Stimulated activated CD8-positive, alpha-beta memory T cell treated with anti-CD3 and anti-CD28 coated beads, Interleukin-7, amount 100 ng/mL, for 48 hours (primary cell): ENCODE measurements around the gene RTN3.

Source experiments
- DNase-seq, 2 donors: peaks; one replicate each; pipeline ENCODE4 v3.0.0-alpha.2; 2020; ENCODE audit warnings: low read depth in 1 of 2; ENCODE audit errors: extremely low read depth in 1 of 2

The RTN3 gene

DNA sequence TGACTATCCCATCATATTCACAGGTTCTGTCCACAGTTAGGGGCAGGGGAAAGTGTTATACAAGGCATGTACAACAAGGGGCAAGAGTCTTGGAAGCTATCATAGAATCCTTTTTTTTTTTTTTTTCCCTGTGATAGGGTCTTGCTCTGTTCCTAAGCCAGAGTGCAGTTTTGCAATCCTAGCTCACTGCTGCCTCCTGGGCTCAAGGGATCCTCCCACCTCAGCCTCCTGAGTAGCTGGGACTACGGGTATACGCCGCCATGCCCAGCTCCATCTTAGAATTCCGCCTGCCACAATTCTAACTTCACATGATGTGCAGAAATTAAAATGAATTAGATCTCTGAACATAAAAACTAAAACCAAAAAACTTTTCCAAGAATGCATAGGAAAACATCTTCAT, 55.6 kb downstream of the RTN3 start:
- no peak for DNase-seq

- DNase-seq: no peak
These were observed 56.4 kb downstream of the RTN3 start for GRCh38 chr11:63737718-63738117.

- peak in 1 of 2 donors; percentile 31 for DNase-seq
These were observed 57.5 kb downstream of the RTN3 start for GRCh38 chr11:63738720-63739360.

- DNase-seq: no peak
These were observed 64.2 kb downstream of the RTN3 start for GRCh38 chr11:63745304-63746170.

- DNase-seq: no peak
These were observed 65.7 kb downstream of the RTN3 start for GRCh38 chr11:63747011-63747410.

GRCh38 chr11:63749624-63750023, 68.3 kb downstream of the RTN3 start:
- no peak for DNase-seq

GRCh38 chr11:63756919-63757761, 75.8 kb downstream of the RTN3 start:
- no peak for DNase-seq

DNA sequence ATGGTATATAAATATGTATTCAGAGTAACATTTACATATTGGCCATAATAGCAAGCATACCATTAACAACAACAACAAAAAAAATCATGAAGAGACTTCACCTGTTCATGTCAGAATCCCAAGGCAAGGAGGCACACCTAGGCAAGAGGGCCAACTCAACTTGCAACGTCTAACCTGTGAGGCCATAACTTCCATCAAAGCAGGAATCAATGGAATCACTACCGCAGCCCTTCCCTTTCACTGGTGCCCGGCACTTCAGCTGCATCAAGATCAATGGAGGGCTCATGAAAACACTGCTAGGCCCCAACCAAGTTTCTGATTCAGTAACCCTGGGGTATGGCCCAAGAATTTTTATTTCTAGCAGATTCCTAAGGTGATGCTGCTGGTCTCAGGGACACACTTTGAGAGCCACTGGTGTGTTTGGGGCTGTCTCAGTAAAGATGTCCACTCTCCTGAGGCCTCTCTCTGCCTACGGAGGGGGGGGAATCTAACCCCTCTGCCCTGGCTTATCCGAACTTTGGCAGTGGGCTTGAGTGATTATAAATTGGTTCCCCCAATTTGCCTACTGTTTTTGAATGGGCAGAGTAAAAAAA, 79.3 kb downstream of the RTN3 start:
- DNase-seq: no peak

DNA sequence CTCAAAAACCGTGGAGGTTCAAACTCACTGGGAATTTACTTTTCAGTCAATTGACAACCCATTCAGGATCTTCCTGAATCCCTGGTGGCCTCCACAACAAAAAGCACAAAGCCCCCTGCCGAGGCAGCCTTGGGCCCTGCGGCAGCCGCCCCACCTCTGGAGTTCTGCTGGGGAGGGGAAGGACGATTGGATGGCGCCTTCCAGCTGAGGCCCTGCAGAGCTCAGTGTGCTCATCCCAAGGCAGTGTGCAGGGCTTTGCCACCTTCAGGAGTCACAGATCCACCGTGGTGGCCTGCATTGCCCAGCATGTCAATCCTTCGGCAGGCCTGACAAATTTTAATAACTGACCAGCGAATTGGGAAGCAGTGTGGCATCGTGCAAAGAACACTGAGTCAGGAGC, 79.9 kb downstream of the RTN3 start:
- DNase-seq: no peak

DNA sequence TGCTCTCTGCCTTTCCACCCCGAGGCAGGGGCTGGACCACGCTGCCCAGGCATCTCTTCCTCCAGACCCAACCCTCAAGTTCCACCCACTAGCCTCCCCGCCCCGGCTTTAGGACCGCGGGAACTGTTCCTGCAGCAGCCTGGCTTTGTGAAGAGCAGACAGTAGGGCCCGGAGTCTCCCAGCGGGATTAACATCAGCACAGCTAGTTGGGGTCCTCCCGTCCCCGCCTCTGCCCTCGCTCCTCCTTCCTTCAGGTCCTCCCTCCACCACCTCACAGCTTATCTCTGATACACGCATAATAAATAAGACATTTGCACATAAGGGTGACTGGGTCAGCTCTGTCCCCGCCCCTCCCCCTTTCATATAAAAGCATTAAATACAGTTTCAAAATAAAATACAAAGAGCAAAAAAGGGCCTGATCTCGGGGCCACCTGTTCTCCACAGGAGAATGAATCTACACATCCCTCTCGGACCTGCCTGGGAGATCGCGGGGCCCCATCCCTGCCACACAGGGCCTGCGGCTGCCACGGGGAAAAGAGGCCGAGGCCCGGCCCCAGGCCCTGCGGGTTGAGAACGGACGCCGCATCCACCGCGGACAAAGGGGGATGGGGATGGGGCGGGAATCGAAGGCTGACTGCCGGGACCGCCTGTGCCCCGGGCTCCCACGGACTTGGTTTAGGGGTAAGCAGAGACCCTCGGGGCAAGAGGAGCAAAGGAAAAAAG, 80.8 kb downstream of the RTN3 start:
- DNase-seq: no peak

DNA sequence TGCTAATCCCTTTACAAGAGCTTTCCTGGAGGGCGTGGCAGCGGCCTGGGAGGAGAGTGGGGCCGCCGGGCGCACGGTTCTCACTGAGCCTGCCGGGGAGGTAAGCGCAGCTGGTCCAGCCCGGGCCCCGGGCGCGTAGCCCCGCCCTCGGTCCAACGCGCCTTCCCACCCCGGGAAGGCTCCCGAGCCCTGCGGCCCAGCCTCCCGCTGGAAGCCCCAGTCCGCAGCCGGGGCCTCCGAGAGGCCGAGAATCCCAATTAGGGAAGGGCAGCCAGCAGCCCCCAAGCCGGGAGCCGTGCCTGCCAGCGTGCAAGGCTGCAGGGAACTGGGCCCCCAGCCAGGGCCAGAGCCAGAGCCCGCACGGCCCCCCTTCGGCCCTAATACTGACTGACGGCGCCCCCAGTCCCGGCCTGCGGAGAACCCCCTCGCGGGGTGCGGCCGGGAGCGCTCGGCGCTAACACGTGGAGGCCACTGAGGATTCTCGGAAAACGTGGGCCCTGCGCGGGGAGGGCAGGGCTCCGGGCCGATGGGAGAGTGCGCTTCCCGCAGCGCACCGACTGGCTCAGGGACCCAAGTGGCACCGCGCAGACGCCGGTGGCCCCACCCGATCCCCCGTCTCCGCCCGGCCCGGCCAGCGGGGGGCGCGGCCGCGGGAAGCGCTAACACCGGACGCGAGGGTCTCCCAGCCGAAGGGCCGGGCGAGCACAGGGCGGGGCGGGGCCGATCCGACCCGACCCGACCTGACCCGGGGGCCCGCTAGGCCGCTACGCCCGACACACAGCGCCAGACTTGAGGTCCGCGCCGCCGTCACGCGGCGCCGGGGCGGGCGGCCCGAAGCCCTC, 81.6 kb downstream of the RTN3 start:
- DNase-seq: no peak

DNA sequence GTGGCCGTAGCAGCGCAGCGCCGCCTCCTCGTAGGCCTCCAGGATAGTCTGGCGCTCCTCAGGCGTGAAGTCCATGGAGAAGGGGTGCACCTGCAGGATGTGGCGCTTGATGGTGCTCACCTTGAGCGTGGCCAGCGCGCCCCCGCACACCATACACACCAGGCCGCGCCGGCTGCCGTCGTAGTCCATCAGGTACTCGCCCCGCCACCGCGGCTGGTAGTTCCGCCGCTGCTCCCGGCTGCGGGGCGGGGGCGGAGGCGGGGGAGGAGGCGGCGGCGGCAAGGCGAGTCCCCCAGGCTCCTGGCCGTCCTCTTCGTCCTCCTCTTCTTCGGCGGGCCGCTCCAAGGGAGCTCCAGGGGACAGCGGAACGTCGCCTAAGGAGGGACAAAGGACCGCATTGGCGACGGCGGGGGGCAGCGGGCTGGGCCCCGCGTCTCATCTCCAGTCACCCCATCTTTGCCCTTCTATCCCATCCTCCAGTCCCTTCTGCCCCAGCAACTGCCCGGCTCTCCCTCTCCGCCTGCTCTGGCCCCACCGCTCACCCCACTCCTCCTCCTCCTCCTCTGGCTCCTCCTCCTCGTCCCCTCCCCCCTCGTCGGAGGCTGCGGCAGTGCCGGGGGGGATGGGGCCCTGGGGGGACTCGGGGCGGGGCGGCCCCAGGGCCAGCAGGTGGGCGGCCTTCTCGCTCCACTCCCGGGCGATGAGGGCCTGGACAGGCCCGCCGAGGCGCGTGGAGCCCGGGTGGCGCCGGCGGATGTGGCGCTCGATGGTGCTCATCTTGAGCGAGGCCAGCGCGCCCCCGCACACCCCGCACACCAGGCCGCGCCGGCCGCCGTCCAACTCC, 82.4 kb downstream of the RTN3 start:
- DNase-seq: no peak

- no peak for DNase-seq
These were observed 83.0 kb downstream of the RTN3 start for GRCh38 chr11:63764340-63764678.

DNA sequence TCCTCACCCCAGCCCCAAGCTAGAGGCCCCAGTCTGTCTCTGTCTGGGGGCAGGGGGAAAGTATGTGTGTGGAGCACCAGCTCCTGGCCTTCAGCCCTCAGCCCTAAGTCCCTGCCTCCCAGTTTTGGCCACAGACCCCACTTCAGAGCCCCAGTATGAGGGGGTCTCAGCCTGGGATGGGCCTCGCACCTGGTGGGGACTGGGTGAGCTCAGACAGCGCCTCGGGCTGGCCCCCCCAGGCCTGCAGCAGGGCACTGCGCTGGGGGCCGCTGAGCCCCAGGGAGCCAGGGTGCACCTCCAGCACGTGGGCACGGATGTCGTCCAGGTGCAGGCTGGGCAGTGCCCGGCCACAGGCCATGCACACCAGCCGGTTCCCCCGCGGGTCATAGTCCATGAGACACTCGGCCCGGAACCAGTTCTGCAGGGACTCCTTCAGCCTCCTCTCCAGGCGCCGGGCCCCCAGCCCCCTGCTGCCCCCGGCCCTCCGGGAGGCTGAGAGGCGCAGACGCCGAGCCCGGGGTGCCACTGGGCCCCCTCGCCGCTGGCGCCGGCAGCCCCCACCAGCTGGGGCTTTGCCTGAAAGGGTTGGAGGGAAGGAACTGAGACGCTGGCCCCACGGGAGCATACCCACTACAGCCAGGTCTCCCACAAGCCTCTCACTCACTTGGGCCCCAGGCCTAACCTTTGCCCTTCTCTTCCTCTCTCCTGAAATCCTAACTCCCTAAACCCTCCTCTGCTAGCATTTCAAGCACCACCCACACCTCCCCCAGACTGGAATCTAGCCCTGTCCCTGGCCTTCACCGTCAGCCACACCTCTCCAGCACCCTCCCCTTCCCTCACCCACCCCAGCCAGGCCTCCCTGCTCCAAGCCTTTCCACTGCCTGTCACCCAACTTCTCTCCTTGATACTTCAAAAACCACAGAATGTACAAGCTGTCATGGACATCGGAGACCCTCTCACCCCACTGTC, 83.7 kb downstream of the RTN3 start:
- no peak for DNase-seq

- DNase-seq: no peak
These were observed 84.5 kb downstream of the RTN3 start for GRCh38 chr11:63765688-63766241.

DNA sequence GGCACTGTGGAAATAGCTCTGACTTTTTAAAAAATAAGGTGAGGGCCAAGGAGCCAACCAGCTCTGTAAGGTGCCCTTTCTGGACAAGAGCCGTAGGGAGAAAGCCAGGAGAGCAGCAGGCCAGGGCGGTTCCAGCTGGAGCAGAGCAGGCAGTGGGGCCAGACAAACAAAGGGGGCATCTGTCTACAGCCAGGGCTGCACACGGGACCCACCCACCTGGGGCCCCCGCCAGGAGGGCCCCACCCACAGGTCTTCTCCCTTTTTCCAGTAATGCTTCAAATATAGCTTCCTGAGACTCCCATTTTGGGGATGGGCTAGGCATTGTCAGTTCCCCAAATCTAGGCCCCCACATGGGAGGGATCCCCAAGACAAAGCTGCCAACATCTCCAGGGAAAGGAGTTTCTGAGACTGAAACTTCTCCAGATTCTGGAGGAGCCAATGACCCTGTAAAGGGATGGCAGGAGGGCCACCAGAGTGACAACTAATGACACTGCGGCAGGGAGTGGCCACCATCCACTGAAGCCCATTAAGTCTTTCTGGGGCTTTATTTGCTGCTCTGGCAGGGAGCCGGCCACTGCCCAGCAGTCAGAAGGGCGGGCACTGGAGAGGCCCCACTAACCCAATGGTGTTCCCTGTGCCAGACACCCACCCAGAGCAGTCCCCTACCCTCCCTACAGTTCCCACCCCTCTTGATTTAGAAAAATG, 85.4 kb downstream of the RTN3 start:
- DNase-seq: no peak

DNA sequence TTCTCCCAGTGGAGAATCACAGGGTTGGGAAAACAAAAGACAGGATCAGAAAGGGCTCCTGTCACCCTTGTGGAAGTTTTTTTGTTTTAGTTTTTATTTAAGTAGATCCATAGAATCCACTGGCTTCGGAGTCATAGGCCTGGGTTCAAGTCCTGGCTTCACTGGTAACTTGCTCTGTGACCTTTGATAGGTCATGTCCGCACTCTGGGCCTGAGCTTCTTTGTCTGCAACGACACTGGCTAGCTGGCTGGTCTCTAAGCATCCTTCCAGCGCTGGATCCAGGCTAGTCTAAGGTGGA, 85.9 kb downstream of the RTN3 start:
- no peak for DNase-seq
